Stimulated activated CD4-positive, alpha-beta T cell treated with anti-CD3 and anti-CD28 coated beads, Interleukin-15, amount 100 ng/mL, for 24 hours (primary cell): Measurements from ENCODE around the gene APLP2.

Source experiments
- DNase-seq: peaks from one replicate; pipeline ENCODE4 v3.0.0-alpha.2; 2020

APLP2 gene

DNA sequence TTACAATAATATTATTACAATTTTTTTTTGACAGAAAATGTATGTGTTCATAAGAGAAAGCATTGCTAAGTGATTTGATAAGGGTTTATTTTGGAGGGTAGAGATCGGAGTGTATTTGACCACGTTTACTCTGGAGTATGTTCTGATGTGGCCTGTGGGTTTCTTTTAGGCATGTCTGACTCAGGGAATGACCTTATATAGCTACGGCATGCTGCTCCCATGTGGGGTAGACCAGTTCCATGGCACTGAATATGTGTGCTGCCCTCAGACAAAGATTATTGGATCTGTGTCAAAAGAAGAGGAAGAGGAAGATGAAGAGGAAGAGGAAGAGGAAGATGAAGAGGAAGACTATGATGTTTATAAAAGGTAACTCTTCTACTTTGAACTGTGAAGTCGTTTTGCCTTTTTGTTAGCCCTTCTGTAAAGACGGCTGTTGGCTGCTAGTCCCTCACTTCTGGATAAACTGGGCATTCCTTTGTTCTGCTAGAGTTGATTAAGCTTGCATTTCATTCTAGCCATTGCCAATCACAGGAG, 51.8 kb downstream of the APLP2 start:
- DNase-seq, result peak; percentile 35

DNA sequence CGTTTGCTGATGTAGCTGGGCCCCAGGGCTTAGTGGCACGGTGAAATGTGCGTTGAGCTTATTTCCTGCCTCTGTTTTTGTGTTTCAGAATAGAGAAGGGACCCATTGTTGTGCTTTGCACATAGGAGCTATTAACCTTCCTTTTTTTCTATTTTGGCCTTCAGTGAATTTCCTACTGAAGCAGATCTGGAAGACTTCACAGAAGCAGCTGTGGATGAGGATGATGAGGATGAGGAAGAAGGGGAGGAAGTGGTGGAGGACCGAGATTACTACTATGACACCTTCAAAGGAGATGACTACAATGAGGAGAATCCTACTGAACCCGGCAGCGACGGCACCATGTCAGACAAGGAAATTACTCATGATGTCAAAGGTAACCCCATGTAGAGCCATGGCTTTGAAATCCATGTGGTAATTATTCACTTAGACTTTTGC, 52.5 kb downstream of the APLP2 start:
- DNase-seq, result peak; percentile 63

DNA sequence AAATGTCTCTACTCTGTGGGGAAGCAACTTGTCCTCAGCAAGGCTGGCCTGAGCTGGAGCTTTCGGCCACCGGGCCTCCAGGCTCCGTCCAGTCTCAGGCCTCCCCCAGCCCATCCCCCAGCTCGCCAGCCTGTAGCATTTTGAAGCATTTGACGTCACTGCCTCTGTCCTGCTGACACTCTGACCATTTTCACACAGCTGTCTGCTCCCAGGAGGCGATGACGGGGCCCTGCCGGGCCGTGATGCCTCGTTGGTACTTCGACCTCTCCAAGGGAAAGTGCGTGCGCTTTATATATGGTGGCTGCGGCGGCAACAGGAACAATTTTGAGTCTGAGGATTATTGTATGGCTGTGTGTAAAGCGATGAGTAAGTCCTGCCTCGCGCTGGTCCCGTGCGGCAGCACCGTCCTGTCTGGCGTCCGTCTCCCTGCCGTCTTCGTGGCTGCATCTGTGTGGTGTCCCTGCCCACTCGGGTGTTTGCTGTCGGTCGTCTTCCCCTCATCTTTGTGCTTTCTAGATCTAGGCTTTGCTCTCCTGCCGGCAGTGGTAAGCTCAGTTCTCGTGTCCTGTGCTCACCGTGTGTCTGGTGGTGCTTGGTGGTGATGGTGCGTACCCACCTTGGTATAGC, 53.8 kb downstream of the APLP2 start:
- no peak for DNase-seq

DNA sequence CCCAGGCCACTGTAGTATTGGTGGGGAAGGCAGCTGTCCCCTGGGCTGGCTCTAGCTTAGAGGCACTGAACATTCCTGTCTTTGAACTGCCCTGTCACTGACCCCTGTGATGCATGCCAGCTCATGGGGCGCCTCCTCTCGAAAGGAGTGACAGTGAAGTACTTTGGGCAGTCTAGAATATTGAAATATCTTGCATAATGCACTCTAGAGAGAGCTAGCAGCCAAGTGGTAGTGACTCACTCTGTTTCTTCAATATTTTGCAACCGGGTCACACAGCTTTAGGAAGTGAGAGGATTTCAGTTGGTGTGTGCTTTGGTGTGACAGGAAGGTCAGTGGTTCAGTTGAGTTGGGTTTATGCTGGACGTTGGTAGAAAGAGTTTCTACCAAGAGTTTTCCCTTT, 54.4 kb downstream of the APLP2 start:
- DNase-seq, result no peak

DNA sequence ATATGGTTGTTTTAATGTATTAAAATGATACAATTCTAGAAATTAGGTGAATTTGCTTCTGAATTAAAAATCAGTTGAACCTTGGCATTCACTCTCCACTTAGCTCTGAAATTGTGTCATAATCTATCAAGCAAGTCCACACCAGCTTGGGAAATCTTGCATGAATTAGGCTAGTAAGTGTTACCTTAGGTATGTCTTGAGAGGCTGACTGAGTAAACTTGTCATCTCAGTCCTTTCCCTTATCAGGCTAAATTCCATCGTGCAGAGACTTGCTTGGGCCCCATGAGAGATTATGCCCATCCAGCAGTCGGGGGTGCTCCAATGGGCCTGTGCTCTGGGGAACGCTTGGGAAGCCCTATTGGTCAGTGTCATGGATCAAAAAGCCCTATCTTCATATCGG, 55.9 kb downstream of the APLP2 start:
- DNase-seq, result no peak

DNA sequence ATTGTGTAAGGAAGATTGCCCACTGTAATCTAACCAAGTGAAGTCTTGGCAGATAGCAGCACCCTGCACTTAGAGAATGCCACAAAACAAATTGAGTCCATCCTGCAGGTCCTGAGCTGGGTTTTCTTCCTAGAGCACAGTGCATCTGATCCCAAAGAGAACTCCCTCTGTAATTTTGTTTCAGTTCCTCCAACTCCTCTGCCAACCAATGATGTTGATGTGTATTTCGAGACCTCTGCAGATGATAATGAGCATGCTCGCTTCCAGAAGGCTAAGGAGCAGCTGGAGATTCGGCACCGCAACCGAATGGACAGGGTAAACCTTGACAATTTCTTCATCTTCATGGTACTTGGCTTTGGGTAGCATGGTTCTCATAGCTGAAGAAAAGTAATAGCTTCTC, 56.8 kb downstream of the APLP2 start:
- no peak for DNase-seq

DNA sequence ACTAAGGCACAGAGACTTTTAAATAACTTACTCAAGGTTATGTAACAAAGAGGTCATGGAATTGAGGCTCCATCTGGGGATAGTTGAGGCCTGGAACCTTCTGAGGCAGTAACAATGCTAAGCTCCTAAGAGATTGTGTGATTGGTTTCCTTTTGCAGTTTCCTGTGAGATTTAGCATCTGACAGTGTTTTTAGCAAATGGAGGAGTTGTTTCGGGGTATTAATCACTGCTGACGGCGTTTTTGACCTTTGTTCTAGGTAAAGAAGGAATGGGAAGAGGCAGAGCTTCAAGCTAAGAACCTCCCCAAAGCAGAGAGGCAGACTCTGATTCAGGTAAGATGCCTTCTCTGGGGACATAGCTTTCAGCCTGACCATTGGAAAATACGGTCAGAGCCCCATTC, 57.8 kb downstream of the APLP2 start:
- no peak for DNase-seq

DNA sequence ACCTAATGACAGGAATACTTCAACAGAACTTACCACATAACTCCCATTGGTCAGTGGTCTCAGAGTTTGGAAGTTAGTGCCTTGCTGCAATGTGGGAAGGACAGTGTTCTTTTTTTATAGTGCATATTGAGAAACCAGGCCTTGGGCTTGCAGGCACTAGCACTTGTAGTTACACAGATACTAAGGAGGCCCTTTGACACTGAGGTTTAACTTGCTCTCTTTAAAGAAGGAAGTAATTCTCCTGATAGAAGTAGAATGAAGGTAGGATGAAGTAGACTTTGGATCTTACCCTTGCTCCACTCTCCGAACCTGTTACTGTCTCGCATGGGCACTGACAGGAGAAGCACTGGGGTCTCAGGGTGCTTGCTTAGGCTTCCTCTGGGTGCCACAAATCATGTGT, 58.9 kb downstream of the APLP2 start:
- no peak for DNase-seq

DNA sequence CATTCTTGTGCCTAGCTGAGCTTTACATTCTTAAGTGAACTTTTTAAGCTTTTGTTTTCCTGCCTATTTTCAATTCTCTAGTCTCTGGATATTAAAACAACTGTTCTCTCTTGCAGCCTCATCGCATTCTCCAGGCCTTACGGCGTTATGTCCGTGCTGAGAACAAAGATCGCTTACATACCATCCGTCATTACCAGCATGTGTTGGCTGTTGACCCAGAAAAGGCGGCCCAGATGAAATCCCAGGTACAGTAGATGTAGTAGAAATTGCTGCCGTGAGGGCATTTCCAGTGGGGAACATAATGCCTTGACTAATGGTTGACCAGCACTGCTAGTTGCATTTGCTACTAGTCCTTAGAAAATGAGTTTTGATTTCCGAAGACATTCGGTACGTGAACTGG, 60.2 kb downstream of the APLP2 start:
- no peak for DNase-seq

DNA sequence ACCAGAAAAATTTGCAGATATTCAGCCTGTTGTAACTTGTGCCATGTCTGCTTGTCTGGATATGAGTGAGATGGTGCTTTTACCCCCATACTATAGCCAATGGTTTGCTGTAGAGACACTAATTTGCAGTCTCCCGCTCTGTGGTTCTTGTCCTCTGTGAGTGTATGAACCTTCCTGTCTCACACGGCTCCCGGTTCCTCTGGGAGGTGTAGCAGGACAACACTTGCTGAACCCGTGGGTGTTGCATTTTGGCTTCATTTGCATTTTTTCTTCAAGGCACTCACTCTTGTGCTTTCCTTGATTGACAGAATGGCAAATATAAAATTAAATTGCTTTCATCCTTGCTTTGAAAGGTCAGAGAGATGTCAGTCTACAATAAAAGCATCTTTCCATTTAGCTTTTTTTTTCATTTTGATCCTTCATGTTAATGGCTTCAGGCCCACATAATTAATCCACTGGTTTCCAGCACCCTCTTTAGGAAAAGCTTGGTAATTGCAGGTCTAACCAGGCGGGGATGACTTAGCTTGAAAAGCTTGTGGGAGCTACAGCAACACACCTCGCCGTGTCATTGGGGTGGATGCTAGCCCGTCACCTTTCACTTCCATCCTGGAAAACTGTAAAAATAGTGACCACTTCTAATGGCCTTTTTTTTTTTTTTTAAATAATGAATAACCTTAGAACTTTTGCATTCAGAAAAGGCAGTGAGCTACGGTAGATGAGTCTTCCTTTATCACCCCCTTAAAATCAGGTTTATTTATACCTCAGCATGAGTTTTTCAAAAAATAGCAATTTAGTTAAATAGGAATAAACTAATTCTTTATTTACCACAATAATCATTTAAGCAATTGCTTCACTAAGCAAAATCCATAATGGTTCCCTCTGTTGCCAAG, 62.5 kb downstream of the APLP2 start:
- peak; percentile 40 for DNase-seq

DNA sequence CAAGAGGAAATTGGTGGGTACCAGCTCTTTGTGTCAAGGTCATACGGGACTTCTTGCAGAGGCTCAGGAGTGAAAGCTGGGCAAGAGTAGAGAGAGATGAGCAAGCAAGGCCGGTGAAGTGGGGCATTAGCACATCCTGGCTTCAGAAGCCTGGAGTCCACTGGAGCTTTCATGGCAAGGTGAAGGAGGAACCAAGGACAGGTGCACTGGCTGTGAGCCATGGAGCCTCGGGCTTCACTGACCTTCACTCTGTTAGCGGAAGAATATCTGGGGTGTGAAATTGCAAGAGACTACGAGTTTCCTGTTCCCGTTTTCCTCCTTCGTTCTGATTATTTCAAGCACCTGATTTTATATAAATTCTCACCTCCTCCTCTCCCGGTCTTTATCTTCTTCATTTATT, 64.0 kb downstream of the APLP2 start:
- no peak for DNase-seq

DNA sequence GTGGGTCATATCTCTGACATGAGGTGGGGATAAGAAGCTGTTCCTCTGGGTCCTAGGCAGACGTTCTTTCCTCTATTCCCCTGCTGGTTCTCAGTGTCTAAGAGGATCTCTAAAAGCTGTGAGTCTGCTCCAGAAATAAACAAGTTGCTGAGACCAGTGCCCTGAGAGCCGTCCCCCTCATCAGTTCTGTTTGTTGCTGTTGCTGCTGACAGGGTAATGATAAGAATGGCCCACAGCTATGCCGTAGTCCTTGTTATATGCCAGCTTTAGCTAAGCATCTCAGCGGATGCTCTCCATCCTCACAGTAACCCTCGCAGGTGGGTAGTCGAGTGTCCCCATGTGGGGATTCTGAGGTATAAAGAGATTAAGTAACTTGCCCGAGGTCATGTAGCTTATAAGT, 66.4 kb downstream of the APLP2 start:
- DNase-seq, result no peak

DNA sequence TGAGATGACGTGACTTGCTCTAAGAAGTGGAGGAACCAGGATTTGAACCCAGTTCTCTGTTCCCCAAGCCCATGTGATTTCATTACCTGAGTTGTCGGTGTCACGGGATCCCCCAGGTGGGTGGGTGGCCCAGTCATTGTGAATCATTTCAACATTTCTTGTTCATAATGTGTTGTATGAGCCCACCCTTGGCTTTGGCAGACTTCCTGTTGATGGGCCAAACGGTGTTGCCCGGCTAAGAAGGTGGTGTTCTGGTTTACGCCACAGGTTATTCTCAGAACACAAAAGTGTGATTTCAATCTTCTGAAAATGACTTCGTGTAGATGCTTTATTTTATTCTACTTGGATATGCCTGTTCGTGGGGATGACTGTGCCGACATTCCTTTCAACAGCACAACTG, 68.3 kb downstream of the APLP2 start:
- no peak for DNase-seq

DNA sequence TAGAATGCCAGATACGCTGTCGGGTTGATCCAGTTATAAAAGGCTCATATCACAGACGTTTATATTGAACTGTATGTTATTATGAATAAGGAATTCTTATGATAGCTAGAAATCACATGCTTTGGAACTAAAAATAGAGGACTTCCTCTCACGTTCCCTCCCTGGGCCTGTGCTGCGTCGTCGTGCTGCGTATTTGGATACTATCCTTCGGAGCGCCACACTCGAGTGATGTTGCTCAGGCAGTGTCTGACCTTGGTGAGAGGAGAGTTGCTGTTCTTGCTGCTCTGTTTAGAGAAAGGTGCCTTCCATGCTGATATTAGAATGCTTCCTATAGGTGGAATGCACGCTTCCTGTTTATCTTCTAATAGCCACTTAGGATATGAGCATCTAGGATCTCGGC, 69.7 kb downstream of the APLP2 start:
- no peak for DNase-seq

DNA sequence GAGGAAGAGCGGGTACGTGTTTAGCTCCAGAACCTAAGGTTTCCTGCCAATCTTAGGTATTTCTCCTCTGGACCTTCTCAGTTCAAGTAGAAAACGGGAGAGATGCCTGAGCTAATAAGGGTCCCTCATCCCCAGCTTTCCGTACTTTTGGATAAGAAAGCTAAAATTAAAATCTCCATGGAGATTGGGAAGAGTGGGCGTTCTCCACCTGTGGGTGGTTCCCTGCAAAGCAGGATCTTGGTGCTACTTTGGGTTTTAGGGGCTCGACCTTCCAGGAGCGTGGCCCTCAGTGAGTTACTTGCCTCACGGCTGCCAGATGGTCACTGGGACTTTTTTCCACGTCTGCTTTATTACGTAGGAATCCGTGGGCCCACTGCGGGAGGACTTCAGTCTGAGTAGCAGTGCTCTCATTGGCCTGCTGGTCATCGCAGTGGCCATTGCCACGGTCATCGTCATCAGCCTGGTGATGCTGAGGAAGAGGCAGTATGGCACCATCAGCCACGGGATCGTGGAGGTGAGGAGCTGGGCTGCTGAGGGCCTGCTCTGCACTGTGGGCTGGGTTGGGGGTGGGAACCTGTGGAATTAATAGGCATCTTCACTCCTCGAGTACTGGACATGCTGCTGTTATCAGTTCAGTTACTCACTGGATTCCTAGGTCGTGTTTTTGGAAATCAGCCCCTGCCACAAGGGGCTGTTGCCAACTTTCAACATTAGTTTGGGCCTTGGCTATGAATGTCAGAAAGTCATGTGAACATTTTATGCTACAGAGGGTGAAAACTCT, 72.1 kb downstream of the APLP2 start:
- no peak for DNase-seq

DNA sequence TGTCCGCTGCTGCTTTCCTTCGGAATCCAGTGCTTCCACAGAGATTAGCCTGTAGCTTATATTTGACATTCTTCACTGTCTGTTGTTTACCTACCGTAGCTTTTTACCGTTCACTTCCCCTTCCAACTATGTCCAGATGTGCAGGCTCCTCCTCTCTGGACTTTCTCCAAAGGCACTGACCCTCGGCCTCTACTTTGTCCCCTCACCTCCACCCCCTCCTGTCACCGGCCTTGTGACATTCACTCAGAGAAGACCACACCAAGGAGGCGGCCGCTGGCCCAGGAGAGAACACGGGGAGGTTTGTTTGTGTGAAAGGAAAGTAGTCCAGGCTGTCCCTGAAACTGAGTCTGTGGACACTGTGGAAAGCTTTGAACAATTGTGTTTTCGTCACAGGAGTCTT, 74.4 kb downstream of the APLP2 start:
- no peak for DNase-seq

DNA sequence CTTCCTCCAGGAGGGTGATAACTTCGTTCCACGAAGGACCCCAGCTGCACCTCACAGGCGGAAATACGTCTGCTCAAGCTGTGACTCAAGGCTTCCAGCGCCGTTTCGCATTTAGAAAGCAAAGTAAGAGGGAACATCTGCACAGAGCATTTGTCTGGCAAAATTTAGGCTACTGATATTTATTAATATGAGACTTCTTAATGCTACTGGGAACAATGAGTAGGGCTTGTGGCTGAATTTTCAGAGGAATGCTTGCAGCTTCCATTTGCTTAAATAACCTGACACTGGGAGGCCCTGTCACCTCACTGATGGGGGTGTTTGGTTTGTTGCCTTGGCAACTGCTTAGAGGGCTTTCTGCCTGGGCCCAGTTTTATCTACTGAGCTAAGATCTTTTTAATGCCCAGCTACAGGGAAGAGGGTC, 75.2 kb downstream of the APLP2 start:
- DNase-seq, result no peak

DNA sequence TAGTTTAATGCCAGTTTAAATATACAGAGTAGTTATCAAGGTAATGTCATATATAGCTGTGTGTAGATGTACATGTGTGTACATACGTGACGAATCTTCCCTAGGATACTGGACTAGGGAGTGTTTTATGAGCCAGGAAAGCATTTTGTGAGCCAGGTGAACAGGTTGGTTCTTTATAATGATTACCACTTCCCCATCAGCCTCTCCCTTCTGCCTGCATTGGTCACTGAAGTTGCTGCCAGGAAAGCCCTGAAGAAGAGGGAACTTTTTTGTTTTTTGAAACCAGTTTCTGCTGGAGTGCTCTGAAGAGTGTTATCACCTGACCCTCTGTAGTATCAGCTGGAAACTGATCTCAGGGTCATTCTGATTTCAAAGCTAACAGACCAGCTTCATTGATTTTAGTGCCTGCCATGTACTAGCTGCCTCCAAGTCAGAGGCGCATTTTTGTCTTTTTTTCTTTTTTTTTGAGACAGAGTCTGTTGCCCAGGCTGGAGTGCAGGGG, 75.7 kb downstream of the APLP2 start:
- no peak for DNase-seq

DNA sequence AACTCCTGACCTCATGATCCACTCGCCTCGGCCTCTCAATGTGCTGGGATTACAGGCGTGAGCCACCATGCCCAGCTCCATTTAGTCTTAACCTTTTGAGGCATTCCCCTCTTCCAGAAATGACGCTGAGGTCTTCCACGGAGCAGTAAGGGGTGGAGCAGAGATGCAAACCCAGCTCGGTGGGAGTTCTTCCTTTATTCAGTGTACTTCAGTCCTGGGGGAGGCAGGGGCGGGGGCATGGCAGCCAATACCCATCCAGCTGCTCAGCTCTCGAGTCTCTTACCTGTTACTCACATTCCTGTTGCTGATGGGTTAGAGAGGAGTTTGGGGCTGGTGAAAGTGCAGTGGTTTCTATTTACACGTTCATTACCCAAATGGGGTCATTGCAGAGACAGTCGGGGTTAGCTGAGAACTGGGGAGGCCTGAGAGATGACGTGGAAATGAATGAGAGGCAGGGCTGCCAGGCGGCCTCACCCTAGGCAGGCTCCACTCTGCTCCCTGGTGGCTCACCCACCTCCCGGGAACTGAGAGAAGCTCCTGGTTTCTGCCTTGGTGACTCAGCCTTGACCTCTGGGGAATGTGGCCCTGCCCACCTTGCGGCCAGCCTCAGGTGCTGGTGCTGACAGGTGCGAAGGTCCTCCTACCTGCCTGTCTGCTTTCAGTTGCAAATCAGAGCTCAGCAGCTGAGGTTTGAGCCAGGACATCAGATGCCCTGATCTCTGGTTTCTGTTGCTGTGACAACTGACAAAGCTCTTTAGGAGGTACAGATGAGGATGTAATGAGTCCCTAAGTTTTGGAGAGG, 76.5 kb downstream of the APLP2 start:
- no peak for DNase-seq

DNA sequence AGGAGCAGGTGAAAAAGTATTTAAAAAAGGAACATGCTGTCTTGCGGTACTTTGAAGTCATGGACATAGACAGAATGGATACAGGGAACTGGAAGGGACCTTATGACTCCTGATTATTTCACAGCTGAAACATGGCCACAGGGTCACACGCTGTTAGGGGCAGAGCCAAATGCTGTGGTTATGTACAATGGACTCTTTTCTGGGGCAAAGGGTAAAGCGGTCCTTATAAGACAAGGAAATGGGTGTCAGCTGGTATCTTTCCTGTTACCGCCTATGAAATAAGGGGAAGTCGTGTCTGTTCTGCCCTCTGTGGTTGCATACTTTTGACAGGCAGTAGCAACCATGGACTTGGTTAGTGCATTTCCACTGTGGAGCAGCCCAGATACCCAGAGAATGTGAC, 77.1 kb downstream of the APLP2 start:
- DNase-seq, result no peak

DNA sequence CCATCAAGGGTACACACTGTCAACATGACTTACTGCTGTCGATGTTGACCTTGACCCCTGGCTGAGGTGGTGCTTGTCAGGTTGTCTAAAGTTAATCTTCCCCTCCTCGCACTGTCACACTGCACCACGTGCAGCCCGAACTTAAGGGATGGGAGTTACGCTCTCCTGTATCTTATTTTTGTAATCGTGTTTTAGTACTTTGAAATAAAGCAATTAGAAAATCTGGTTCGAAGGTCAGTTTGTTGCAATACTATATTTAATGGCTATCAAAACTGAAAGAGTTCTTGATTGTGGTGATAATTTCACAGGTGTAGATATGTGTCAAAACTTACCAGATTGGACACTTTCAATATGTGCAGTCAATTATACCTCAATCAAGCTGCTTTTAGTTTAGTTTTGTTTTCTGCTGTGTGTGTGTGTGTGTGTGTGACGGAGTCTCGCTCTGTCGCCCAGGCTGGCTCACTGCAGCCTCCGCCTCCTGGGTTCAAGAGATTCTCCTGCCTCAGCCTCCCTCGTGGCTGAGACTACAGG, 79.2 kb downstream of the APLP2 start:
- DNase-seq, result no peak

DNA sequence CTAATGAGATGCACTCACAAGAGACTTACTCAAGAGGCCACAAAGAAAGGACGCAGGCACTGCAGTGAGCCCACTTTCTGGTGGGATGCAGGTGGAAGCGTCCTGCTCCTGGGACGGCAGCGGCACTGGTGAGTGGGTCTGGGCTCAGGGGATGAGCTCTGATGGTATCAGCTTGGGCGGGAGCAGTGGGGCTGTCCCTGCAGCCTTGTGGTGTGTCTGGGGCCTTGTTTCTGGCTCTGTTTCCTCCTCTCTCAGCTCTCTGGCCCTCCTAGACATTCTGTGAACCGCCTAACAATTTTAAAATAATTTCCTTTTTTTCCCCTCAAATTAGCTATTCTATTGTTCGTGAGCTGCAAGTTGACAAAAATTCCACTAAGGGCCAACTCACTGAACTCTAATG, 81.1 kb downstream of the APLP2 start:
- DNase-seq, result no peak
